Right lobe of liver (tissue), 6 donors: ENCODE measurements around the gene EFNA5. TPM values are rescaled to one million over a fixed set of nuclear protein-coding genes. Genes with fewer than 3 reads are reported as not detected.
"Not testable (repeated sequence)": the region's sequence is repeated elsewhere in the genome, so short reads cannot be mapped to it uniquely, and the experiment has no call there.

ENCODE experiments used
- ATAC-seq, 4 donors: fragments of 200-7000 bp; cut with Tn5 transposase; one replicate each; pipeline ENCODE4 v1.9.1; 2020; ENCODE audit warnings: mild to moderate bottlenecking in 4 of 4, moderate library complexity in 4 of 4
- DNase-seq, 3 donors: peaks; one replicate each; pipeline ENCODE4 v3.0.0-alpha.2; 2020
- H3K27ac ChIP-seq, 3 donors: fragments of 200-600 bp; one replicate each; pipeline ENCODE4 v1.8.0; 2022
- H3K27me3 ChIP-seq, 2 donors: fragments of 200-600 bp; one replicate each; pipeline ENCODE4 v1.8.0; 2022
- H3K36me3 ChIP-seq, 4 donors: fragments of 200-600 bp; sonication (generic) in 1 of 4; one replicate each; pipeline versions ENCODE4 v1.5.1 to v1.8.0; 2017 to 2022; ENCODE audit warnings: control low read depth in 1 of 4
- H3K4me1 ChIP-seq, 4 donors: fragments of 200-600 bp; sonication (generic) in 1 of 4; one replicate each; pipeline versions ENCODE4 v1.5.1 to v1.8.0; 2017 to 2022; ENCODE audit warnings: control low read depth in 1 of 4
- H3K4me3 ChIP-seq, 3 donors: fragments of 200-600 bp; one replicate each; pipeline ENCODE4 v1.8.0; 2022
- H3K9me3 ChIP-seq, 4 donors: fragments of 200-600 bp; sonication (generic) in 1 of 4; one replicate each; pipeline versions ENCODE4 v1.5.1 to v1.8.0; 2017 to 2022; ENCODE audit warnings: control low read depth in 1 of 4
- POLR2A ChIP-seq: fragments of 450-650 bp; IDR thresholded peaks from one replicate; pipeline ENCODE4 v1.6.1; 2017; ENCODE audit warnings: antibody characterized with exemption, mild to moderate bottlenecking
- WGBS: methylation state at CpG from one replicate; pipeline ENCODE4 v1.1.6; 2018; ENCODE audit warnings: low coverage, low lambda C conversion rate; ENCODE audit not compliant: insufficient coverage; ENCODE audit errors: missing lambda C conversion rate; 5-methylcytosine and 5-hydroxymethylcytosine counted together
- intact Hi-C, 2 donors: fragments of 100-400 bp; cut with DNase I; formaldehyde crosslinking; loops; one replicate each; pipeline versions ENCODE4 v1.11.2 to v1.14.1; 2022
- total RNA-seq, 6 experiments: library from RNA; depleted of rRNA in 2 of 6; stranded (reverse); fragments of >200 nt in 2 of 6; fragmentation: NEBNext Ultra II Directional in 3 of 6; extraction: Animal tissue kit (Norgen Biotek cat#: 25700) in 3 of 6; gene quantifications; one replicate each; pipeline versions ENCODE4 v1.1.0 to v1.2.4, GENCODE V29; 2016 to 2023
- TF ChIP-seq, protein P1 (sequence below), 4 donors: fragments of 200-600 bp in 3 of 4; fragments of 450-650 bp in 1 of 4; IDR thresholded peaks; one replicate each; pipeline versions ENCODE4 v1.5.1 to v1.8.0; 2016 to 2022; ENCODE audit warnings: antibody characterized with exemption in 4 of 4, mild to moderate bottlenecking in 2 of 4
- donor health status: DM: no; HTN: yes; CAD: no.
- donor health status: DM: no; HTN: no; CAD: no.
- donor health status: DM: no; HTN: no; CAD: no.
- donor health status: DM: no; HTN: yes; CAD: no.
- donor health status: DM: no; HTN: yes; CAD: no.

Gene EFNA5
- total RNA-seq, 6 experiments from 2014 or later, result 0.18 to 11.7 (median 1.4) TPM

DNA sequence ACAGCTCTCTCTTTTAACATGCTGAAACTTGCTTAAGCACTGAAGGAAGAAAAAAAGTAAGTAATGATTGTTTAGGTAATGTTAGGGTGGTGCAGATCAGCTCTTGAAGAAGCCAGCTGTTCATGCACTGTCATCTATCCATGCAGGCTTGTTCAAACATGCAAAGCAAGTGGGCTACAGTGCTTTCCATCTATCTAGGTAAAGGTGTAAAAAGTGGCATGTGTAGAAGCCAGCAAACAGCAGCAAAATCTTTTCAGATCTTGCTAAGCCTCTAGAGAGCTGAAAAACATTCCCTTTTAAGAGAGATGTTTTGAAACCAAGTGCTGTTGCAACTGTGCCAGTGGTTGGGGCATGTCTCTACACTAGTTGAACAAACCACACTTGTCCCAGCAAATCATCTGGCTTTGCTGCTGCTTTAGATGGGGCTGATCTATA, 214.4 kb downstream of the EFNA5 start:
- no peaks in the 10 kb centered on the region for H3K27me3 ChIP-seq
- H3K4me3 ChIP-seq, result no peak overlapping the region
- TF ChIP-seq, protein P1, sequence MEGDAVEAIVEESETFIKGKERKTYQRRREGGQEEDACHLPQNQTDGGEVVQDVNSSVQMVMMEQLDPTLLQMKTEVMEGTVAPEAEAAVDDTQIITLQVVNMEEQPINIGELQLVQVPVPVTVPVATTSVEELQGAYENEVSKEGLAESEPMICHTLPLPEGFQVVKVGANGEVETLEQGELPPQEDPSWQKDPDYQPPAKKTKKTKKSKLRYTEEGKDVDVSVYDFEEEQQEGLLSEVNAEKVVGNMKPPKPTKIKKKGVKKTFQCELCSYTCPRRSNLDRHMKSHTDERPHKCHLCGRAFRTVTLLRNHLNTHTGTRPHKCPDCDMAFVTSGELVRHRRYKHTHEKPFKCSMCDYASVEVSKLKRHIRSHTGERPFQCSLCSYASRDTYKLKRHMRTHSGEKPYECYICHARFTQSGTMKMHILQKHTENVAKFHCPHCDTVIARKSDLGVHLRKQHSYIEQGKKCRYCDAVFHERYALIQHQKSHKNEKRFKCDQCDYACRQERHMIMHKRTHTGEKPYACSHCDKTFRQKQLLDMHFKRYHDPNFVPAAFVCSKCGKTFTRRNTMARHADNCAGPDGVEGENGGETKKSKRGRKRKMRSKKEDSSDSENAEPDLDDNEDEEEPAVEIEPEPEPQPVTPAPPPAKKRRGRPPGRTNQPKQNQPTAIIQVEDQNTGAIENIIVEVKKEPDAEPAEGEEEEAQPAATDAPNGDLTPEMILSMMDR (IDR thresholded peaks at IDR 0.05), result no peak
- no peak for TF ChIP-seq POLR2A
- no peaks in the 10 kb centered on the region for H3K36me3 ChIP-seq
- no peaks in the 10 kb centered on the region for H3K9me3 ChIP-seq
- H3K4me1 ChIP-seq, result no peaks in the 10 kb centered on the region
- DNase-seq, result no peak
- H3K27ac ChIP-seq, result no peak overlapping the region
- intact Hi-C loops, result no loop called here
- ATAC-seq, result no peak

DNA sequence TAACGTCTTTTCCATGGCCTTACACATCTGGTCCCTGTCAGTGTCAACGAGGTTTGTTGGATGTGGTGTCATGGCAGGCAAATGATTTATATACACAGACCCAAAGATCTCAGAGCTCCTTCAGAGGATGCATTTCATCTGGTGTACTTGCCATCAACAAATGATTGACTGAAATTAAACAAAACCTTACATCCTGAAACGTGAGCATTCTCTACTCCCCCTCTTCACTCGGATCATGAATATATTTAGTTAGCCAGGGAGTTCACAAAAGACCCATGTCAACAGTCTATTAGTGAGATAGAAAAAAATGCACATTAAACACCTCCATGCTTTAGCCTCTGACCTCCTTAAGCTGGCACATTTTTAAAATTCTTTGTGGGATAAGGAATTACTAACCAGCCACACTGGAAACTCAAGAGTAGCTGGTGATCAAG, 215.6 kb downstream of the EFNA5 start:
- intact Hi-C loops, result no loop called here
- no peak for DNase-seq
- 41% methylated on average over 4 of the region's 4 CpGs for WGBS

DNA sequence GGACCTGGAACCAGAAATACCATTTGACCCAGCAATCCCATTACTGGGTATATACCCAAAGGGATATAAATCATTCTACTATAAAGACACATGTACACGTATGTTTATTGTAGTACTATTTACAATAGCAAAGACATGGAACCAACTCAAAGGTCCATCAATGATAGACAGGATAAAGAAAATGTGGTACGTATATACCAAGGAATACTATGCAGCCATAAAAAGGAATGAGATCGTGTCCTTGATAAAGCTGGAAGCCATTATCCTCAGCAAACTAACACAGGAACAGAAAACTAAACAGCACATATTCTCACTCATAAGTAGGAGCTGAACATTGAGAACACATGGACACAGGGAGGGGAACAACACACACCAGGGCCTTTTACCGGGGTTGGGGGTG, 218.9 kb downstream of the EFNA5 start:
- H3K27me3 ChIP-seq, intact Hi-C loops, H3K9me3 ChIP-seq, ATAC-seq, DNase-seq, H3K4me1 ChIP-seq, H3K36me3 ChIP-seq, H3K4me3 ChIP-seq, H3K27ac ChIP-seq: not testable (repeated sequence)
- 81% methylated on average over 4 of the region's 4 CpGs for WGBS

More for the DNA sequence above, 215.6 kb downstream of the EFNA5 start:
- no peak for ATAC-seq
- TF ChIP-seq, protein P1 (IDR thresholded peaks at IDR 0.05), result no peak
- no peak for TF ChIP-seq POLR2A
- Histone ChIP-seq H3K4me1 (no peaks in the 10 kb centered on the region), H3K27ac (no peak overlapping the region), H3K27me3 (no peaks in the 10 kb centered on the region), H3K36me3 (no peaks in the 10 kb centered on the region), H3K9me3 (no peaks in the 10 kb centered on the region), H3K4me3 (no peak overlapping the region)

DNA sequence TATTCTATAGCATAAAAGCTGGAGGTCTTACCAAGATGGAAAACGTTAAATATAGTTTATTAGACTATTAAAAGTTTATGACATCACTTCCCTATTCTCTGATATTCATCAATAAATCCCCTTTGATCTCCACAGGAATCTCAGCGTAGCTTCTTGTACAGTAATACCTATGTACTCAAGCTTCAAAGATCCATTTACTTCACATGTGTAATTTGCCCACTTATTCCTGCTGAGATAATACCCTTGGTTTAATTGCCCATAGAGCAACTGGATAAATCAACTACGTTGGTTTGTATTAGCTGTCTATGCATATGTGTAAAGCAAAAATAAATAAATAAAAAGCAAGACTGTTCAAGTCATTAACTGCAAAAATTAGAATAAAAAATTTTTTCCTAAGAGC, 219.7 kb downstream of the EFNA5 start:
- H3K9me3 ChIP-seq, result no peaks in the 10 kb centered on the region
- H3K27ac ChIP-seq, result no peak overlapping the region
- no peaks in the 10 kb centered on the region for H3K27me3 ChIP-seq
- no peaks in the 10 kb centered on the region for H3K36me3 ChIP-seq
- WGBS, result 61% methylated on average over 3 of the region's 3 CpGs
- DNase-seq (no peak), ATAC-seq (no peak)
- H3K4me3 ChIP-seq, result no peak overlapping the region
- H3K4me1 ChIP-seq, result no peaks in the 10 kb centered on the region
- intact Hi-C loops, result no loop called here
- no peak for TF ChIP-seq POLR2A
- TF ChIP-seq, protein P1 (IDR thresholded peaks at IDR 0.05), result no peak

DNA sequence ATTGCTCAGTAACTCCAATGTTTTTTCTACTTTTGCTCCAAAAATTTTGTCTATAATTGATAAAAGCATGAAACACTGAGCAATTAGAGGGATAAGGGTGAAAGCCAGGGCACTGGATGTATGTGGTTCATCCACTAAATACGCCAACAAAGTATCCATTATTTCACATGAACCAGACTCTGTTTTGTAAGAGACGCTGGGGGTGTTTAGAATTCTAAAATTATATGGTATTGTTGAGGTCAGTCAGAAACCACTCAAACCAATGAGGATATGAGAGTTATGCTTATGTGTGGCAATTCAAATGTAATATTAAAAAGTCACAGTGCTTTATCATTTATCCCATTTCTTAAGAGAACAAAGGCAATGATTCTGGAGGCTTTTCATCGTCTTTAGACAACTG, 220.2 kb downstream of the EFNA5 start:
- H3K9me3 ChIP-seq, result no peaks in the 10 kb centered on the region
- TF ChIP-seq POLR2A, result no peak
- TF ChIP-seq, protein P1 (IDR thresholded peaks at IDR 0.05), result no peak
- no peaks in the 10 kb centered on the region for H3K4me1 ChIP-seq
- intact Hi-C loops, result no loop called here
- no peaks in the 10 kb centered on the region for H3K36me3 ChIP-seq
- DNase-seq (no peak), ATAC-seq (no peak)
- no peaks in the 10 kb centered on the region for H3K27me3 ChIP-seq
- H3K4me3 ChIP-seq, result no peak overlapping the region
- WGBS, result 76% methylated on average over 3 of the region's 3 CpGs
- H3K27ac ChIP-seq, result no peak overlapping the region
